NT2/D1 (cell line): Measurements from ENCODE around the gene CCDC80.

Experiments used
- SUZ12 ChIP-seq: IDR thresholded peaks from 2 replicates; pipeline ENCODE4 v1.6.1; 2011; ENCODE audit not compliant: insufficient read length, insufficient read depth; ENCODE audit errors: extremely low read depth
- YY1 ChIP-seq: IDR thresholded peaks from 2 replicates; pipeline ENCODE4 v1.6.1; 2011; ENCODE audit not compliant: insufficient read length, insufficient read depth
- ZNF274 ChIP-seq: IDR thresholded peaks from 2 replicates; pipeline ENCODE4 v1.6.1; 2011; ENCODE audit warnings: mild to moderate bottlenecking, low read depth, low read length

DNA sequence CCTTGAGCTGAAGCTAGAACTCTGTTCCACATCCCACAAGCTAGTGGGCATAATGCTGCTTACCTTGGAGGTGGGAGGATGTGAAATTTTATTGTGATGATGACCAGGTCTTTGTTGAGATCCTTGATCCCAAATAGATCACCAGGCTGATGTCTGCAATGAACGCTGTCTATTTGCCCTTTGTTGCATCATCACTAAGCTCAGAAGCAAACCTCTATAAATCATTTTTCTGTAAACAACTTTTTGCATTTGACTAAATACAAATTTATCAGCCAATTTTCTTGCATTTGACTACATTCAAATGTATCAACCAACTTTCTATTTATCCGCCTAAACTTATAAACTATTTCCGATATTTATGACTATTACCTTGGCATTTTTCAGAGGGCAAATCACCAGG is 9.7 kb downstream of the CCDC80 start:
- no peak for TF ChIP-seq YY1
- TF ChIP-seq ZNF274: no peak
- no peak for TF ChIP-seq SUZ12
